Stimulated activated CD4-positive, alpha-beta T cell treated with anti-CD3 and anti-CD28 coated beads, Interleukin-2, amount 100 ng/mL, for 24 hours (primary cell): ENCODE results near the gene ZNF398.

ENCODE experiments used
- DNase-seq, 2 donors: peaks; one replicate each; pipeline ENCODE4 v3.0.0-alpha.2; 2020

The ZNF398 gene

GRCh38 chr7:149150981-149151380 lies 3.7 kb downstream of the ZNF398 start:
- DNase-seq = no peak

- no peak for DNase-seq
Measured at GRCh38 chr7:149153346-149153745, 6.1 kb downstream of the ZNF398 start.

- DNase-seq = no peak
Measured at GRCh38 chr7:149154056-149154455, 6.8 kb downstream of the ZNF398 start.

- no peak for DNase-seq
Measured at GRCh38 chr7:149156898-149157297, 9.6 kb downstream of the ZNF398 start.

GRCh38 chr7:149161241-149161848 lies 14.1 kb downstream of the ZNF398 start:
- DNase-seq = no peak

GRCh38 chr7:149166142-149166541 lies 18.9 kb downstream of the ZNF398 start:
- DNase-seq = no peak

- no peak for DNase-seq
Measured at GRCh38 chr7:149166630-149167352, 19.5 kb downstream of the ZNF398 start.

GRCh38 chr7:149171892-149172533 lies 24.8 kb downstream of the ZNF398 start:
- DNase-seq = no peak

GRCh38 chr7:149172534-149172920 lies 25.3 kb downstream of the ZNF398 start:
- DNase-seq = no peak

- no peak for DNase-seq
Measured at GRCh38 chr7:149175150-149175549, 27.9 kb downstream of the ZNF398 start.

- DNase-seq = no peak
Measured at GRCh38 chr7:149179241-149179640, 32.0 kb downstream of the ZNF398 start.

- no peak for DNase-seq
Measured at GRCh38 chr7:149180722-149181449, 33.6 kb downstream of the ZNF398 start.

GRCh38 chr7:149181450-149181790 lies 34.2 kb downstream of the ZNF398 start:
- DNase-seq = no peak

GRCh38 chr7:149184274-149184673 lies 37.0 kb downstream of the ZNF398 start:
- DNase-seq = no peak

- no peak for DNase-seq
Measured at GRCh38 chr7:149188213-149188612, 41.0 kb downstream of the ZNF398 start.

GRCh38 chr7:149188637-149189259 lies 41.5 kb downstream of the ZNF398 start:
- no peak for DNase-seq

- DNase-seq = no peak
Measured at GRCh38 chr7:149191851-149192250, 44.6 kb downstream of the ZNF398 start.

GRCh38 chr7:149194799-149195179 lies 47.5 kb downstream of the ZNF398 start:
- no peak for DNase-seq

- peak; percentile 80 to 87 for DNase-seq
Measured at GRCh38 chr7:149195180-149196150, 48.2 kb downstream of the ZNF398 start, which contains the start of gene ZNF282. Gene ZNF282 (plus strand): TSS chr7:149195546. CDS start chr7:149195590, 44 bp downstream.

GRCh38 chr7:149196151-149196704 lies 49.0 kb downstream of the ZNF398 start:
- DNase-seq = peak; percentile 24

GRCh38 chr7:149196705-149197171 lies 49.5 kb downstream of the ZNF398 start:
- peak; percentile 16 to 23 for DNase-seq
